ENCODE measurements around the gene KRABD2.

KRABD2 gene

GRCh38 chr17:8402921-8403536 is 26.5 kb upstream of the KRABD2 start:
- H3K79me2 ChIP-seq (ENCODE audit: insufficient read depth, low read length), result no peaks in the 10 kb centered on the region
- DNase-seq (ENCODE audit: low read depth) (no peak), FAIRE-seq (no peak)
- H3K9ac ChIP-seq (ENCODE audit: low read length), result no peak overlapping the region
- peaks cover 8% of the 10 kb centered on the region for H3K27me3 ChIP-seq (ENCODE audit: insufficient read depth, low read length)
- H3K4me3 ChIP-seq (ENCODE audit: insufficient read depth, low read depth, low read length), result no peak overlapping the region
- Mint-ChIP-seq H3K4me1 (ENCODE audit: low read depth, unreplicated experiment) (no peaks in the 10 kb centered on the region), H3K9me3 (ENCODE audit: unreplicated experiment) (peaks cover 2% of the 10 kb centered on the region), H3K27ac (ENCODE audit: unreplicated experiment) (no peak overlapping the region), H3K4me3 (ENCODE audit: unreplicated experiment) (no peak overlapping the region), H3K36me3 (ENCODE audit: low read depth, unreplicated experiment) (no peaks in the 10 kb centered on the region), H3K27me3 (ENCODE audit: low read depth, unreplicated experiment) (peaks cover 18% of the 10 kb centered on the region)
- no peaks in the 10 kb centered on the region for H4K20me1 ChIP-seq (ENCODE audit: insufficient read depth, low read length)
- no peak overlapping the region for H3K27ac ChIP-seq (ENCODE audit: low read depth, low read length)
- TF ChIP-seq CTCF (IDR thresholded peaks at IDR 0.05; ENCODE audit: insufficient read depth, low read depth, low read length) (no peak), EZH2 (IDR thresholded peaks at IDR 0.05; ENCODE audit: insufficient read depth, low read length) (no peak)
- H3K9me3 ChIP-seq (ENCODE audit: insufficient read depth, low read depth, low read length), result no peaks in the 10 kb centered on the region
- no peak overlapping the region for H3K4me2 ChIP-seq (ENCODE audit: low read length)
- H2AFZ ChIP-seq (ENCODE audit: low read depth, low read length), result no peak overlapping the region
- no peaks in the 10 kb centered on the region for H3K36me3 ChIP-seq (ENCODE audit: insufficient read depth, low read length)
- no peaks in the 10 kb centered on the region for H3K4me1 ChIP-seq (ENCODE audit: insufficient read depth, low read length)

- Mint-ChIP-seq H3K27ac (ENCODE audit: unreplicated experiment) (no peak overlapping the region), H3K4me3 (ENCODE audit: unreplicated experiment) (no peak overlapping the region), H3K4me1 (ENCODE audit: low read depth, unreplicated experiment) (no peaks in the 10 kb centered on the region), H3K9me3 (ENCODE audit: unreplicated experiment) (peaks cover 2% of the 10 kb centered on the region), H3K27me3 (ENCODE audit: low read depth, unreplicated experiment) (peaks cover 30% of the 10 kb centered on the region), H3K36me3 (ENCODE audit: low read depth, unreplicated experiment) (no peaks in the 10 kb centered on the region)
- no peaks in the 10 kb centered on the region for H3K4me1 ChIP-seq (ENCODE audit: insufficient read depth, low read length)
- no peak overlapping the region for H3K9ac ChIP-seq (ENCODE audit: low read length)
- no peaks in the 10 kb centered on the region for H3K79me2 ChIP-seq (ENCODE audit: insufficient read depth, low read length)
- H3K4me2 ChIP-seq (ENCODE audit: low read length), result no peak overlapping the region
- no peak for FAIRE-seq
- no peaks in the 10 kb centered on the region for H3K36me3 ChIP-seq (ENCODE audit: insufficient read depth, low read length)
- no peaks in the 10 kb centered on the region for H4K20me1 ChIP-seq (ENCODE audit: insufficient read depth, low read length)
- H3K27ac ChIP-seq (ENCODE audit: low read depth, low read length), result no peak overlapping the region
- no peaks in the 10 kb centered on the region for H3K9me3 ChIP-seq (ENCODE audit: insufficient read depth, low read depth, low read length)
- H3K4me3 ChIP-seq (ENCODE audit: insufficient read depth, low read depth, low read length), result no peak overlapping the region
- no peak overlapping the region for H2AFZ ChIP-seq (ENCODE audit: low read depth, low read length)
- peaks cover 15% of the 10 kb centered on the region for H3K27me3 ChIP-seq (ENCODE audit: insufficient read depth, low read length)
- no peak for TF ChIP-seq EZH2 (IDR thresholded peaks at IDR 0.05; ENCODE audit: insufficient read depth, low read length)
- TF ChIP-seq CTCF (IDR thresholded peaks at IDR 0.05; ENCODE audit: insufficient read depth, low read depth, low read length), result no peak
- no peak for DNase-seq (ENCODE audit: low read depth)
Observed at GRCh38 chr17:8401107-8401506, 24.6 kb upstream of the KRABD2 start.

- Histone ChIP-seq H3K9me3 (ENCODE audit: insufficient read depth, low read depth, low read length) (no peaks in the 10 kb centered on the region), H3K9ac (ENCODE audit: low read length) (no peak overlapping the region), H3K27me3 (ENCODE audit: insufficient read depth, low read length) (peaks cover 20% of the 10 kb centered on the region), H3K4me2 (ENCODE audit: low read length) (no peak overlapping the region), H3K27ac (ENCODE audit: low read depth, low read length) (no peak overlapping the region), H2AFZ (ENCODE audit: low read depth, low read length) (no peak overlapping the region), H3K4me1 (ENCODE audit: insufficient read depth, low read length) (peaks cover 1% of the 10 kb centered on the region), H3K4me3 (ENCODE audit: insufficient read depth, low read depth, low read length) (no peak overlapping the region), H3K36me3 (ENCODE audit: insufficient read depth, low read length) (no peaks in the 10 kb centered on the region), H4K20me1 (ENCODE audit: insufficient read depth, low read length) (no peaks in the 10 kb centered on the region), H3K79me2 (ENCODE audit: insufficient read depth, low read length) (no peaks in the 10 kb centered on the region)
- H3K4me3 Mint-ChIP-seq (ENCODE audit: unreplicated experiment), result no peak overlapping the region
- H3K9me3 Mint-ChIP-seq (ENCODE audit: unreplicated experiment), result peaks cover 3% of the 10 kb centered on the region
- TF ChIP-seq EZH2 (IDR thresholded peaks at IDR 0.05; ENCODE audit: insufficient read depth, low read length), result no peak
- no peak for TF ChIP-seq CTCF (IDR thresholded peaks at IDR 0.05; ENCODE audit: insufficient read depth, low read depth, low read length)
- DNase-seq (ENCODE audit: low read depth), result no peak
- H3K27me3 Mint-ChIP-seq (ENCODE audit: low read depth, unreplicated experiment), result peaks cover 44% of the 10 kb centered on the region
- H3K27ac Mint-ChIP-seq (ENCODE audit: unreplicated experiment), result no peak overlapping the region
- no peaks in the 10 kb centered on the region for H3K36me3 Mint-ChIP-seq (ENCODE audit: low read depth, unreplicated experiment)
- no peaks in the 10 kb centered on the region for H3K4me1 Mint-ChIP-seq (ENCODE audit: low read depth, unreplicated experiment)
- no peak for FAIRE-seq
Observed at GRCh38 chr17:8398980-8399379, 22.5 kb upstream of the KRABD2 start.

All from astrocyte (in vitro differentiated cells and primary cell).